Astrocyte (in vitro differentiated cells and primary cell): ENCODE data around the gene NCAPH2. TPM values are rescaled to one million over a fixed set of nuclear protein-coding genes. Genes with fewer than 3 reads are reported as not detected.
A peak's percentile ranks its signal among the peaks of the same experiment; 100 is the strongest.

Experiments used
- DNase-seq: peaks from one replicate; pipeline ENCODE4 v3.0.0-alpha.2; 2010; ENCODE audit warnings: low read depth
- FAIRE-seq: peaks from 2 replicates; lab custom pipeline; 2011; peaks lifted over from hg19 to GRCh38; lab: Jason Lieb, UNC
- H2AFZ ChIP-seq: 2 replicates; pipeline ENCODE4 v1.6.0; 2012; ENCODE audit warnings: low read depth, low read length, inconsistent platforms
- H3K27ac ChIP-seq: 2 replicates; pipeline ENCODE4 v1.5.1; 2011; ENCODE audit warnings: low read depth, low read length, inconsistent platforms
- H3K27me3 ChIP-seq: 2 replicates; pipeline ENCODE4 v1.6.0; 2011; ENCODE audit warnings: low read length, inconsistent platforms; ENCODE audit not compliant: insufficient read depth
- H3K36me3 ChIP-seq: 2 replicates; pipeline ENCODE4 v1.5.1; 2011; ENCODE audit warnings: low read length, inconsistent platforms; ENCODE audit not compliant: insufficient read depth
- H3K4me1 ChIP-seq: 2 replicates; pipeline ENCODE4 v1.5.1; 2011; ENCODE audit warnings: low read length, inconsistent platforms; ENCODE audit not compliant: insufficient read depth
- H3K4me2 ChIP-seq: 2 replicates; pipeline ENCODE4 v1.6.0; 2012; ENCODE audit warnings: low read length, inconsistent platforms
- H3K4me3 ChIP-seq: 2 replicates; pipeline ENCODE4 v1.5.1; 2011; ENCODE audit warnings: low read depth, mild to moderate bottlenecking, low read length, inconsistent platforms; ENCODE audit not compliant: insufficient read depth
- H3K79me2 ChIP-seq: 2 replicates; pipeline ENCODE4 v1.6.0; 2012; ENCODE audit warnings: mild to moderate bottlenecking, low read length, inconsistent platforms; ENCODE audit not compliant: insufficient read depth
- H3K9ac ChIP-seq: 2 replicates; pipeline ENCODE4 v1.6.0; 2012; ENCODE audit warnings: mild to moderate bottlenecking, low read length, inconsistent platforms
- H3K9me3 ChIP-seq: 2 replicates; pipeline ENCODE4 v1.5.1; 2012; ENCODE audit warnings: low read depth, mild to moderate bottlenecking, low read length, inconsistent platforms; ENCODE audit not compliant: insufficient read depth
- H4K20me1 ChIP-seq: 2 replicates; pipeline ENCODE4 v1.6.0; 2012; ENCODE audit warnings: low read length, inconsistent platforms; ENCODE audit not compliant: insufficient read depth
- H3K27ac Mint-ChIP-seq: one replicate; pipeline ENCODE4 v1.8.0; 2021; ENCODE audit warnings: mild to moderate bottlenecking, mixed read lengths; ENCODE audit not compliant: unreplicated experiment
- H3K27me3 Mint-ChIP-seq: one replicate; pipeline ENCODE4 v1.8.0; 2021; ENCODE audit warnings: low read depth, mixed read lengths; ENCODE audit not compliant: unreplicated experiment
- H3K36me3 Mint-ChIP-seq: one replicate; pipeline ENCODE4 v1.8.0; 2021; ENCODE audit warnings: low read depth, mixed read lengths; ENCODE audit not compliant: unreplicated experiment
- H3K4me1 Mint-ChIP-seq: one replicate; pipeline ENCODE4 v1.8.0; 2021; ENCODE audit warnings: low read depth, mixed read lengths; ENCODE audit not compliant: unreplicated experiment
- H3K4me3 Mint-ChIP-seq: one replicate; pipeline ENCODE4 v1.8.0; 2021; ENCODE audit warnings: mild to moderate bottlenecking, moderate library complexity, mixed read lengths; ENCODE audit not compliant: unreplicated experiment
- H3K9me3 Mint-ChIP-seq: one replicate; pipeline ENCODE4 v1.8.0; 2021; ENCODE audit warnings: mild to moderate bottlenecking, mixed read lengths; ENCODE audit not compliant: unreplicated experiment
- EZH2 ChIP-seq: IDR thresholded peaks from 2 replicates; pipeline ENCODE4 v1.6.1; 2012; ENCODE audit warnings: mild to moderate bottlenecking, low read length, inconsistent platforms; ENCODE audit not compliant: insufficient read depth
- total RNA-seq: library from RNA; stranded (reverse); gene quantifications from 2 replicates; pipeline ENCODE4 v1.2.1, GENCODE V29; 2021
- TF ChIP-seq, protein P1 (sequence below): IDR thresholded peaks from 2 replicates; pipeline ENCODE4 v1.5.1; 2011; ENCODE audit warnings: low read depth, mild to moderate bottlenecking, inconsistent platforms, low read length, moderate library complexity; ENCODE audit not compliant: insufficient read depth

NCAPH2 gene
- total RNA-seq, 1 donor from 2014 or later: 25.6 TPM

DNA sequence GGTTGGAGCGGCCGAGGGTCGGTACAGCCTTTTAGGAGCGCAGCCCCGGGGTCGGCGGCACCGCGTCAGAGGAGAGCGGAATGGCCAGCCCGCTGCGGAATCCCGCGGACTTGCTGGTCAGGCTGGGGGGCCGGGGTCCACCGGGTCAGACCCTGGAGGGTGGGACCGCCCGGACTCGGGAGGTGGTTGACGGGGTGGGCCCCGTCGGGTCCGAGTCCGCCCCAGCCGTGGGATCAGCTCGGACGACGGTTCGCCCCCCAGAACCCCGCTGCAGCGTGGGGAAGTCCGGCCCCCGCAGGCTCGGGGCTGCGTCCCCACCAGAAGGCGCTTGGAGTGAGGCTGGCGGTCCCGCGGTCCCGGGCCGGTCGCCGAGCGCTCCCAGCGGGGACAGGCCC lies 27.0 kb upstream of the NCAPH2 start:
- H3K4me3 Mint-ChIP-seq: peak overlapping the region; percentile 81
- no peak for FAIRE-seq
- peak overlapping the region; percentile 52 for H2AFZ ChIP-seq

DNA sequence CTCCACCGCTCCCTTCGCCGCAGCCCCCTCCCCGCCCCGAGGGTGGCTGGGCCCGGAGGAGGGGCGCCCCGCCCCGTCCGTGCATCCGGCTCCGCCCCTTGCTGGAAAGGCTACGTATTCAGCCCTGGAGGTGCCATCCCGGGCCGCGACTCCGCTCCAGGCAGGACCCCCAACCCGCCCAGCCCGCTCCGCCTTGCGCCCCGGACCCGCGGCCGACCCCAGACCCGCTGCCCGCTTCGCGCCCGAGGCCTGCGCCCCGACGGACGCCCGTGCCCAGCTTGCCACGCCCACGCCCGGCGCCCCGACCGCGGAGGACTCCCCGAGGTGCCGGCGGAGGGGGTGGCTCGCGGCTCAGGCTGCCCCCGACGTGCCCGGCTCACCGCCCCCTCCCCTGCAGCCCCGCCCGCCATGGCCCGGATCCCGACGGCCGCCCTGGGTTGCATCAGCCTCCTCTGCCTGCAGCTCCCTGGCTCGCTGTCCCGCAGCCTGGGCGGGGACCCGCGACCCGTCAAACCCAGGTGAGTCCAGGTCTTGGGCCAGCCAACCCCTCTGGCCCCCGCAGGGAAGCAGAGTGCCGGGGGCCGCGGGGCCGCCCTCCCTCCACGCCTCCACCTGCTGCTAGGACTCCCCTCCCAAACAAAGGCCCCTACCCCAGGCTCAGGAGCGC lies 26.5 kb upstream of the NCAPH2 start, which contains the start of gene ADM2:
TSS of gene ADM2 (plus strand) at position 104 of the 667 bp plus-strand sequence. CDS start at position 409, 305 bp downstream.
- H3K36me3 ChIP-seq: no peaks in the 10 kb centered on the region
- peak within 1 kb of the TSS; percentile 81 for H3K4me3 Mint-ChIP-seq
- H3K36me3 Mint-ChIP-seq: peaks cover 8% of the 10 kb centered on the region
- DNase-seq: no peak
- peaks cover 3% of the 10 kb centered on the region for H3K9me3 Mint-ChIP-seq
- no peak for FAIRE-seq
- peaks cover 2% of the 10 kb centered on the region for H3K4me1 ChIP-seq
- peaks cover 31% of the 10 kb centered on the region for H3K27me3 Mint-ChIP-seq
- no peak within 1 kb of the TSS for H3K27ac ChIP-seq
- H3K4me3 ChIP-seq: no peak within 1 kb of the TSS
- peak within 1 kb of the TSS; percentile 52 for H2AFZ ChIP-seq
- H3K27ac Mint-ChIP-seq: peak within 1 kb of the TSS; percentile 26
- TF ChIP-seq EZH2: peak; percentile 58
- TF ChIP-seq, protein P1, sequence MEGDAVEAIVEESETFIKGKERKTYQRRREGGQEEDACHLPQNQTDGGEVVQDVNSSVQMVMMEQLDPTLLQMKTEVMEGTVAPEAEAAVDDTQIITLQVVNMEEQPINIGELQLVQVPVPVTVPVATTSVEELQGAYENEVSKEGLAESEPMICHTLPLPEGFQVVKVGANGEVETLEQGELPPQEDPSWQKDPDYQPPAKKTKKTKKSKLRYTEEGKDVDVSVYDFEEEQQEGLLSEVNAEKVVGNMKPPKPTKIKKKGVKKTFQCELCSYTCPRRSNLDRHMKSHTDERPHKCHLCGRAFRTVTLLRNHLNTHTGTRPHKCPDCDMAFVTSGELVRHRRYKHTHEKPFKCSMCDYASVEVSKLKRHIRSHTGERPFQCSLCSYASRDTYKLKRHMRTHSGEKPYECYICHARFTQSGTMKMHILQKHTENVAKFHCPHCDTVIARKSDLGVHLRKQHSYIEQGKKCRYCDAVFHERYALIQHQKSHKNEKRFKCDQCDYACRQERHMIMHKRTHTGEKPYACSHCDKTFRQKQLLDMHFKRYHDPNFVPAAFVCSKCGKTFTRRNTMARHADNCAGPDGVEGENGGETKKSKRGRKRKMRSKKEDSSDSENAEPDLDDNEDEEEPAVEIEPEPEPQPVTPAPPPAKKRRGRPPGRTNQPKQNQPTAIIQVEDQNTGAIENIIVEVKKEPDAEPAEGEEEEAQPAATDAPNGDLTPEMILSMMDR: no peak
- H3K79me2 ChIP-seq: no peaks in the 10 kb centered on the region
- peaks cover 6% of the 10 kb centered on the region for H3K4me1 Mint-ChIP-seq
- H3K27me3 ChIP-seq: peaks cover 17% of the 10 kb centered on the region
- no peaks in the 10 kb centered on the region for H3K9me3 ChIP-seq
- no peaks in the 10 kb centered on the region for H4K20me1 ChIP-seq
- H3K9ac ChIP-seq: peak within 1 kb of the TSS; percentile 14
- peak within 1 kb of the TSS; percentile 57 for H3K4me2 ChIP-seq

More for the DNA sequence above, 27.0 kb upstream of the NCAPH2 start:
- no peak overlapping the region for H3K27ac Mint-ChIP-seq
- H3K9ac ChIP-seq: no peak overlapping the region
- peaks cover 2% of the 10 kb centered on the region for H3K4me1 Mint-ChIP-seq
- no peaks in the 10 kb centered on the region for H3K36me3 ChIP-seq
- H3K4me3 ChIP-seq: no peak overlapping the region
- no peaks in the 10 kb centered on the region for H3K79me2 ChIP-seq
- H3K4me2 ChIP-seq: peak overlapping the region; percentile 57
- H3K9me3 Mint-ChIP-seq: peaks cover 3% of the 10 kb centered on the region
- TF ChIP-seq, protein P1: no peak
- TF ChIP-seq EZH2: peak; percentile 97
- no peaks in the 10 kb centered on the region for H4K20me1 ChIP-seq
- no peaks in the 10 kb centered on the region for H3K9me3 ChIP-seq
- peaks cover 29% of the 10 kb centered on the region for H3K27me3 Mint-ChIP-seq
- H3K4me1 ChIP-seq: no peaks in the 10 kb centered on the region
- H3K36me3 Mint-ChIP-seq: peaks cover 6% of the 10 kb centered on the region
- no peak overlapping the region for H3K27ac ChIP-seq
- peaks cover 17% of the 10 kb centered on the region for H3K27me3 ChIP-seq
- DNase-seq: no peak
